ENCODE results near the gene CDC42BPB. TPM values are rescaled to one million over a fixed set of nuclear protein-coding genes. Genes with fewer than 3 reads are reported as not detected.

CDC42BPB gene
- total and polyA plus RNA-seq, 2 of the 13 experiments (the other 11 are each of a cell fraction or from before 2014, with no cell fraction given): 19.7 to 32.3 TPM

DNA sequence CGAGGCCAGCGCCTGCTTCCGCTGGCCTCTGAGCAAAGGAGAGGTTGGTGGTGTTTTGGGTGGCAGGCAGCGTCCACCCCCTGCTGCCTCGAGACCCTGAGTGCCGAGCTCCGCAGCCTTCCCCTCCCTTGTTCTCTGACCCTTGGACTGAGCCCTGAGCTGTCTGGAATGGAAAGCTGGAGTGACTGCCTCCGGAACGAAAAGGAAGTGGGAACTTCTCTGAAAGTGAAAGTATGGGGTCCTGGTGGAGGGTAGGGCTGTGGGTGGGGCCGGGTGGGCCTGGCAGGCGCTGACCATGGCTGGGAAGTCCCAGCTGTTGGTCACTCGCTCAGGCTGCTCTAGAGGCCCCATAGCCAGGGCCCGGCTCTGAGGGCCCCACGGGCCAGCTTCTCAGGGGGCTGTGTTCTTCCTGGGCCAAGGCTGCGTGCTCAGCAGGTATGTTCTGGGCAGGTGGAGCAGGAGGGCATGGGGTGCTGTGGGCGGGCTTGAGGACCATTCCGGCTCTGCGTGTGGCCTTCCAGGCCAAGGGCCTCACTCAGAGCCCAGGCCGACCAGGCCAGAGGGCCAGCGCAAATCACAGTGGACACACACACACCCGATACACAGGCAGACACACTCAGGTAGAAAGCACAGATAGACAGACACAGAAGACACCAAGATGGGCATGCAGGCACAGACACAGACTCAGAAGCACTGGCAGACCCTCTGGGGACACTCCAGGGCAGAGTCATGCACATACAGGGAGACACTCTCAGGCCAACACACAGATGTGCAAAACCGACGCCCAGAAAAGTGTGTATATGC, 37.3 kb upstream of the CDC42BPB start, which contains the start of gene EXOC3L4 (continued):
- no peak for TF ChIP-seq SMC3 (IDR thresholded peaks at IDR 0.05; ENCODE audit: low read length)
- TF ChIP-seq, protein P1, sequence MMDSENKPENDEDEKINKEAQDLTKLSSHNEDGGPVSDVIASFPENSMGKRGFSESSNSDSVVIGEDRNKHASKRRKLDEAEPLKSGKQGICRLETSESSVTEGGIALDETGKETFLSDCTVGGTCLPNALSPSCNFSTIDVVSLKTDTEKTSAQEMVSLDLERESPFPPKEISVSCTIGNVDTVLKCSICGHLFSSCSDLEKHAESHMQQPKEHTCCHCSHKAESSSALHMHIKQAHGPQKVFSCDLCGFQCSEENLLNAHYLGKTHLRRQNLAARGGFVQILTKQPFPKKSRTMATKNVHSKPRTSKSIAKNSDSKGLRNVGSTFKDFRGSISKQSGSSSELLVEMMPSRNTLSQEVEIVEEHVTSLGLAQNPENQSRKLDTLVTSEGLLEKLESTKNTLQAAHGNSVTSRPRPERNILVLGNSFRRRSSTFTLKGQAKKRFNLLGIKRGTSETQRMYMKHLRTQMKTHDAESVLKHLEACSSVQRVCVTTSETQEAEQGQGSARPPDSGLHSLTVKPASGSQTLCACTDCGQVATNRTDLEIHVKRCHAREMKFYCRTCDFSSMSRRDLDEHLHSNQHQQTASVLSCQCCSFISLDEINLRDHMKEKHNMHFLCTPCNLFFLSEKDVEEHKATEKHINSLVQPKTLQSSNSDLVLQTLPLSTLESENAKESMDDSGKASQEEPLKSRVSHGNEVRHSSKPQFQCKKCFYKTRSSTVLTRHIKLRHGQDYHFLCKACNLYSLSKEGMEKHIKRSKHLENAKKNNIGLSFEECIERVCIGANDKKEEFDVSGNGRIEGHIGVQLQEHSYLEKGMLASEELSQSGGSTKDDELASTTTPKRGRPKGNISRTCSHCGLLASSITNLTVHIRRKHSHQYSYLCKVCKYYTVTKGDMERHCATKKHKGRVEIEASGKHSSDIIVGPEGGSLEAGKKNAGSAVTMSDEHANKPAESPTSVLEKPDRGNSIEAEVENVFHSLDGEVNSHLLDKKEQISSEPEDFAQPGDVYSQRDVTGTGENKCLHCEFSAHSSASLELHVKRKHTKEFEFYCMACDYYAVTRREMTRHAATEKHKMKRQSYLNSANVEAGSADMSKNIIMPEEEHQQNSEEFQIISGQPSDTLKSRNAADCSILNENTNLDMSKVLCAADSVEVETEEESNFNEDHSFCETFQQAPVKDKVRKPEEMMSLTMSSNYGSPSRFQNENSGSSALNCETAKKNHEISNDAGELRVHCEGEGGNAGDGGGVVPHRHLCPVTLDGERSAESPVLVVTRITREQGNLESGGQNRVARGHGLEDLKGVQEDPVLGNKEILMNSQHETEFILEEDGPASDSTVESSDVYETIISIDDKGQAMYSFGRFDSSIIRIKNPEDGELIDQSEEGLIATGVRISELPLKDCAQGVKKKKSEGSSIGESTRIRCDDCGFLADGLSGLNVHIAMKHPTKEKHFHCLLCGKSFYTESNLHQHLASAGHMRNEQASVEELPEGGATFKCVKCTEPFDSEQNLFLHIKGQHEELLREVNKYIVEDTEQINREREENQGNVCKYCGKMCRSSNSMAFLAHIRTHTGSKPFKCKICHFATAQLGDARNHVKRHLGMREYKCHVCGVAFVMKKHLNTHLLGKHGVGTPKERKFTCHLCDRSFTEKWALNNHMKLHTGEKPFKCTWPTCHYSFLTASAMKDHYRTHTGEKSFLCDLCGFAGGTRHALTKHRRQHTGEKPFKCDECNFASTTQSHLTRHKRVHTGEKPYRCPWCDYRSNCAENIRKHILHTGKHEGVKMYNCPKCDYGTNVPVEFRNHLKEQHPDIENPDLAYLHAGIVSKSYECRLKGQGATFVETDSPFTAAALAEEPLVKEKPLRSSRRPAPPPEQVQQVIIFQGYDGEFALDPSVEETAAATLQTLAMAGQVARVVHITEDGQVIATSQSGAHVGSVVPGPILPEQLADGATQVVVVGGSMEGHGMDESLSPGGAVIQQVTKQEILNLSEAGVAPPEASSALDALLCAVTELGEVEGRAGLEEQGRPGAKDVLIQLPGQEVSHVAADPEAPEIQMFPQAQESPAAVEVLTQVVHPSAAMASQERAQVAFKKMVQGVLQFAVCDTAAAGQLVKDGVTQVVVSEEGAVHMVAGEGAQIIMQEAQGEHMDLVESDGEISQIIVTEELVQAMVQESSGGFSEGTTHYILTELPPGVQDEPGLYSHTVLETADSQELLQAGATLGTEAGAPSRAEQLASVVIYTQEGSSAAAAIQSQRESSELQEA (CRISPR knock-in tag; IDR thresholded peaks at IDR 0.05; ENCODE audit: not compliant biosample characterization): peak; percentile 89
- TF ChIP-seq ZNF766 (CRISPR knock-in tag; IDR thresholded peaks at IDR 0.05; ENCODE audit: borderline replicate concordance): no peak
- TF ChIP-seq BRD4 (CRISPR knock-in tag; IDR thresholded peaks at IDR 0.05): peak; percentile 51; the same call in 1 of the 2 replicates
- TF ChIP-seq ZNF501 (CRISPR knock-in tag; IDR thresholded peaks at IDR 0.05): peak; percentile 48; the same call in 1 of the 2 replicates
- no peak for TF ChIP-seq PRPF4 (IDR thresholded peaks at IDR 0.05; ENCODE audit: low read depth, low read length, poor library complexity, severe bottlenecking)
- no peak for TF ChIP-seq NRL (CRISPR knock-in tag; IDR thresholded peaks at IDR 0.05; ENCODE audit: borderline replicate concordance)
- TF ChIP-seq, protein P2, sequence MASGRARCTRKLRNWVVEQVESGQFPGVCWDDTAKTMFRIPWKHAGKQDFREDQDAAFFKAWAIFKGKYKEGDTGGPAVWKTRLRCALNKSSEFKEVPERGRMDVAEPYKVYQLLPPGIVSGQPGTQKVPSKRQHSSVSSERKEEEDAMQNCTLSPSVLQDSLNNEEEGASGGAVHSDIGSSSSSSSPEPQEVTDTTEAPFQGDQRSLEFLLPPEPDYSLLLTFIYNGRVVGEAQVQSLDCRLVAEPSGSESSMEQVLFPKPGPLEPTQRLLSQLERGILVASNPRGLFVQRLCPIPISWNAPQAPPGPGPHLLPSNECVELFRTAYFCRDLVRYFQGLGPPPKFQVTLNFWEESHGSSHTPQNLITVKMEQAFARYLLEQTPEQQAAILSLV (CRISPR knock-in tag; IDR thresholded peaks at IDR 0.05; ENCODE audit: borderline replicate concordance): no peak; the same call in 1 of the 2 replicates
- TF ChIP-seq ZFP90 (CRISPR knock-in tag; IDR thresholded peaks at IDR 0.05; ENCODE audit: borderline replicate concordance): no peak
- peak; percentile 66 for TF ChIP-seq MED1 (CRISPR knock-in tag; IDR thresholded peaks at IDR 0.05)
- no peak for TF ChIP-seq ZNF703 (CRISPR knock-in tag; IDR thresholded peaks at IDR 0.05; ENCODE audit: borderline replicate concordance)
- no peak for TF ChIP-seq ZNF557 (CRISPR knock-in tag; IDR thresholded peaks at IDR 0.05)
- peak; percentile 57 for TF ChIP-seq SKI (IDR thresholded peaks at IDR 0.05; ENCODE audit: partially characterized antibody)
- TF ChIP-seq, protein P3, sequence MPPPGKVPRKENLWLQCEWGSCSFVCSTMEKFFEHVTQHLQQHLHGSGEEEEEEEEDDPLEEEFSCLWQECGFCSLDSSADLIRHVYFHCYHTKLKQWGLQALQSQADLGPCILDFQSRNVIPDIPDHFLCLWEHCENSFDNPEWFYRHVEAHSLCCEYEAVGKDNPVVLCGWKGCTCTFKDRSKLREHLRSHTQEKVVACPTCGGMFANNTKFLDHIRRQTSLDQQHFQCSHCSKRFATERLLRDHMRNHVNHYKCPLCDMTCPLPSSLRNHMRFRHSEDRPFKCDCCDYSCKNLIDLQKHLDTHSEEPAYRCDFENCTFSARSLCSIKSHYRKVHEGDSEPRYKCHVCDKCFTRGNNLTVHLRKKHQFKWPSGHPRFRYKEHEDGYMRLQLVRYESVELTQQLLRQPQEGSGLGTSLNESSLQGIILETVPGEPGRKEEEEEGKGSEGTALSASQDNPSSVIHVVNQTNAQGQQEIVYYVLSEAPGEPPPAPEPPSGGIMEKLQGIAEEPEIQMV (CRISPR knock-in tag; IDR thresholded peaks at IDR 0.05; ENCODE audit: low read depth): 0 out of 2 replicates have a peak, but pooled peaks have one; percentile 14
- TF ChIP-seq CAMTA2 (CRISPR knock-in tag; IDR thresholded peaks at IDR 0.05; ENCODE audit: borderline replicate concordance): 0 out of 2 replicates have a peak, but pooled peaks have one; percentile 75
- TF ChIP-seq CC2D1A (CRISPR knock-in tag; IDR thresholded peaks at IDR 0.05): no peak
- no peak for TF ChIP-seq TBP (CRISPR knock-in tag; IDR thresholded peaks at IDR 0.05)
